H1 (cell line): Measurements from ENCODE around the gene MEF2C. TPM values are rescaled to one million over a fixed set of nuclear protein-coding genes. Genes with fewer than 3 reads are reported as not detected.

Source experiments
- CTCF ChIA-PET: fragments of 300-600 bp; sonication (Branson Sonifier 250); formaldehyde crosslinking; loops from one replicate; lab custom pipeline; 2021; ENCODE audit not compliant: partially characterized antibody; lab: Charles Lee
- POLR2A ChIA-PET: fragments of 300-600 bp; sonication (Branson Sonifier 250); formaldehyde crosslinking; loops from one replicate; lab custom pipeline; 2021; ENCODE audit warnings: inconsistent platforms; ENCODE audit not compliant: partially characterized antibody; lab: Charles Lee
- DNase-seq, 2 experiments: peaks; one replicate each; pipeline versions ENCODE4 v3.0.0 to v3.0.0-alpha.2; 2010 to 2022; ENCODE audit warnings: low spot score in 2 of 2, low read depth in 1 of 2, mixed read lengths in 1 of 2
- FAIRE-seq: peaks from 2 replicates; lab custom pipeline; 2011; peaks lifted over from hg19 to GRCh38; lab: Jason Lieb, UNC
- H2AFZ ChIP-seq: 2 replicates; pipeline ENCODE4 v1.8.1; 2012; ENCODE audit warnings: low read length, inconsistent platforms
- H2AK5ac ChIP-seq: 2 replicates; pipeline ENCODE4 v1.6.1; 2013; ENCODE audit warnings: low read depth, low read length
- H2BK120ac ChIP-seq: replicated peaks from 2 replicates; pipeline ENCODE3; 2013; ENCODE audit warnings: low read depth, low read length, inconsistent platforms
- H2BK12ac ChIP-seq: 2 replicates; pipeline ENCODE4 v1.6.1; 2013; ENCODE audit warnings: low read depth, low read length
- H2BK15ac ChIP-seq: 2 replicates; pipeline ENCODE4 v1.6.1; 2013; ENCODE audit warnings: low read length
- H2BK20ac ChIP-seq: 2 replicates; pipeline ENCODE4 v1.6.1; 2013; ENCODE audit warnings: low read length
- H2BK5ac ChIP-seq: 2 replicates; pipeline ENCODE4 v1.6.1; 2013; ENCODE audit warnings: low read depth, low read length
- H3K14ac ChIP-seq: 2 replicates; pipeline ENCODE4 v1.6.1; 2013; ENCODE audit warnings: inconsistent platforms; ENCODE audit not compliant: insufficient read length
- H3K18ac ChIP-seq: 2 replicates; pipeline ENCODE4 v1.6.1; 2013; ENCODE audit warnings: low read length; ENCODE audit errors: extremely low read depth
- H3K23ac ChIP-seq: 2 replicates; pipeline ENCODE4 v1.6.1; 2013; ENCODE audit warnings: inconsistent platforms; ENCODE audit not compliant: insufficient read length
- H3K23me2 ChIP-seq: 2 replicates; pipeline ENCODE4 v1.6.1; 2013; ENCODE audit warnings: low read depth, low read length
- H3K27ac ChIP-seq: 2 replicates; pipeline ENCODE4 v1.6.1; 2011; ENCODE audit warnings: low read depth, low read length, inconsistent platforms
- H3K27me3 ChIP-seq, 4 experiments: replicated peaks in 1 of 4; 1 replicate in 1 of 4; 2 replicates in 3 of 4; pipeline versions ENCODE4 v1.6.1 to v1.8.1; 2011 to 2013; ENCODE audit warnings: low read length in 3 of 4, mild to moderate bottlenecking in 3 of 4, inconsistent platforms in 2 of 4, mixed read lengths in 2 of 4, moderate library complexity in 1 of 4; ENCODE audit not compliant: control insufficient read depth in 3 of 4, insufficient read depth in 3 of 4; ENCODE audit errors: extremely low read depth in 1 of 4
- H3K36me3 ChIP-seq, 4 experiments: 2 replicates each; pipeline versions ENCODE4 v1.6.1 to v1.8.1; 2011 to 2013; ENCODE audit warnings: mild to moderate bottlenecking in 4 of 4, low read length in 3 of 4, moderate library complexity in 2 of 4, control low read depth in 1 of 4, inconsistent platforms in 1 of 4; ENCODE audit not compliant: insufficient read depth in 4 of 4, control insufficient read depth in 2 of 4
- H3K4ac ChIP-seq: replicated peaks from 2 replicates; pipeline ENCODE3; 2013; ENCODE audit warnings: low read length, low read depth, mixed read lengths, inconsistent platforms; ENCODE audit not compliant: insufficient read length
- H3K4me1 ChIP-seq, 4 experiments: replicated peaks in 1 of 4; 1 replicate in 1 of 4; 2 replicates in 3 of 4; pipeline versions ENCODE4 v1.6.1 to v1.8.1; 2011 to 2013; ENCODE audit warnings: low read length in 3 of 4, inconsistent platforms in 2 of 4, mixed read lengths in 1 of 4; ENCODE audit not compliant: insufficient read depth in 4 of 4, control insufficient read depth in 3 of 4
- H3K4me2 ChIP-seq, 2 experiments: 2 replicates each; pipeline versions ENCODE4 v1.6.1 to v1.8.1; 2011 to 2013; ENCODE audit warnings: low read depth in 2 of 2, low read length in 2 of 2, control low read depth in 1 of 2, inconsistent platforms in 1 of 2, mild to moderate bottlenecking in 1 of 2; ENCODE audit not compliant: insufficient read depth in 1 of 2
- H3K4me3 ChIP-seq, 4 experiments: fragments of 200-600, 300-600 bp in 1 of 4; sonication (generic), shearing (Covaris generic), sonication (Bioruptor Twin) in 1 of 4; 2 replicates each; pipeline versions ENCODE4 v1.5.1 to v1.8.1; 2011 to 2016; ENCODE audit warnings: low read length in 4 of 4, low read depth in 3 of 4, control low read depth in 2 of 4, inconsistent platforms in 2 of 4, mild to moderate bottlenecking in 2 of 4, mixed read lengths in 1 of 4, moderate library complexity in 1 of 4; ENCODE audit not compliant: insufficient read depth in 2 of 4; ENCODE audit errors: extremely low read depth in 1 of 4
- H3K56ac ChIP-seq: replicated peaks from 2 replicates; pipeline ENCODE3; 2013; ENCODE audit warnings: low read depth, mild to moderate bottlenecking, mixed read lengths, low read length, inconsistent platforms; ENCODE audit not compliant: insufficient read length
- H3K79me1 ChIP-seq: 2 replicates; pipeline ENCODE4 v1.6.1; 2013; ENCODE audit warnings: low read depth, low read length, control low read depth
- H3K79me2 ChIP-seq, 2 experiments: 2 replicates each; pipeline versions ENCODE4 v1.6.1 to v1.8.1; 2012 to 2013; ENCODE audit warnings: low read length in 2 of 2, mild to moderate bottlenecking in 2 of 2, inconsistent platforms in 1 of 2; ENCODE audit not compliant: insufficient read depth in 2 of 2, control insufficient read depth in 1 of 2
- H3K9ac ChIP-seq, 4 experiments: replicated peaks in 1 of 4; 1 replicate in 1 of 4; 2 replicates in 3 of 4; pipeline versions ENCODE4 v1.6.1 to v1.8.1; 2011 to 2013; ENCODE audit warnings: low read depth in 3 of 4, low read length in 3 of 4, control low read depth in 2 of 4, mild to moderate bottlenecking in 2 of 4, moderate library complexity in 2 of 4, inconsistent platforms in 1 of 4; ENCODE audit errors: extremely low read depth in 1 of 4
- H3K9me3 ChIP-seq, 2 experiments: 2 replicates each; pipeline versions ENCODE4 v1.6.1 to v1.8.1; 2012 to 2013; ENCODE audit warnings: mild to moderate bottlenecking in 2 of 2, moderate library complexity in 2 of 2, control low read depth in 1 of 2, inconsistent platforms in 1 of 2, low read depth in 1 of 2, low read length in 1 of 2, mixed read lengths in 1 of 2; ENCODE audit not compliant: insufficient read depth in 2 of 2
- H4K20me1 ChIP-seq, 2 experiments: replicated peaks in 1 of 2; 2 replicates each; pipeline versions ENCODE3 to v1.8.1; 2011 to 2013; ENCODE audit warnings: inconsistent platforms in 2 of 2, low read length in 2 of 2, mild to moderate bottlenecking in 1 of 2; ENCODE audit not compliant: insufficient read depth in 2 of 2, control insufficient read depth in 1 of 2
- H4K5ac ChIP-seq: 2 replicates; pipeline ENCODE4 v1.6.1; 2013; ENCODE audit warnings: low read length, low read depth, mixed read lengths, inconsistent platforms; ENCODE audit not compliant: insufficient read length
- H4K8ac ChIP-seq: 2 replicates; pipeline ENCODE4 v1.8.0; 2013; ENCODE audit warnings: mild to moderate bottlenecking, moderate library complexity, low read length, inconsistent platforms; ENCODE audit not compliant: insufficient read depth; ENCODE audit errors: extremely low read depth
- H4K91ac ChIP-seq: replicated peaks from 2 replicates; pipeline ENCODE3; 2013; ENCODE audit warnings: low read length, mixed read lengths, inconsistent platforms; ENCODE audit not compliant: insufficient read length
- CEBPB ChIP-seq: IDR thresholded peaks from 2 replicates; pipeline ENCODE4 v1.6.1; 2012; ENCODE audit warnings: low read depth, low read length
- PHF8 ChIP-seq: fragments of 200-600 bp; sonication (generic); conservative IDR thresholded peaks from 2 replicates; pipeline ENCODE4 v1.7.1; 2012; ENCODE audit warnings: low read depth, mild to moderate bottlenecking, inconsistent platforms, low read length, moderate library complexity
- SAP30 ChIP-seq: fragments of 300-600 bp; sonication (generic); IDR thresholded peaks from 2 replicates; pipeline ENCODE4 v1.7.1; 2012; ENCODE audit warnings: low read length, moderate library complexity, mild to moderate bottlenecking, inconsistent platforms; ENCODE audit not compliant: insufficient read depth, insufficient replicate concordance
- SIN3A ChIP-seq, 2 experiments: IDR thresholded peaks in 1 of 2; conservative IDR thresholded peaks in 1 of 2; 2 replicates each; pipeline ENCODE4 v1.6.1; 2011 to 2012; ENCODE audit warnings: low read length in 2 of 2, improper control_type of control experiment in 1 of 2, low read depth in 1 of 2, mild to moderate bottlenecking in 1 of 2
- SP1 ChIP-seq: IDR thresholded peaks from 2 replicates; pipeline ENCODE4 v1.6.1; 2011; ENCODE audit warnings: low read depth, low read length
- SP2 ChIP-seq: IDR thresholded peaks from 2 replicates; pipeline ENCODE4 v1.6.1; 2012; ENCODE audit warnings: mild to moderate bottlenecking, low read length, inconsistent platforms
- TAF7 ChIP-seq: optimal IDR thresholded peaks from 2 replicates; pipeline ENCODE3; 2011; ENCODE audit warnings: low read depth, mild to moderate bottlenecking, inconsistent platforms, low read length, moderate library complexity, borderline replicate concordance
- TBP ChIP-seq: IDR thresholded peaks from 2 replicates; pipeline ENCODE4 v1.6.1; 2011; ENCODE audit warnings: low read depth, low read length, improper control_type of control experiment
- ZNF274 ChIP-seq: IDR thresholded peaks from 2 replicates; pipeline ENCODE4 v1.7.0; 2012; ENCODE audit warnings: low read length, borderline replicate concordance; ENCODE audit errors: extremely low read depth
- WGBS, 2 experiments: shearing (Covaris generic) in 1 of 2; methylation state at CpG; one replicate each; pipeline versions ENCODE4 v1.1.6 to v1.1.7; 2013 to 2015; ENCODE audit warnings: low lambda C conversion rate in 2 of 2, mixed read lengths in 2 of 2, inconsistent platforms in 1 of 2, low coverage in 1 of 2, missing lambda C conversion rate in 1 of 2; ENCODE audit not compliant: insufficient replicate concordance in 2 of 2, insufficient coverage in 1 of 2, insufficient read length in 1 of 2; ENCODE audit errors: extremely low coverage in 1 of 2, missing lambda C conversion rate in 1 of 2; 5-methylcytosine and 5-hydroxymethylcytosine counted together
- polyA plus RNA-seq, 7 experiments: library from polyadenylated mRNA; depleted of rRNA in 3 of 7; stranded (reverse) in 5 of 7; unstranded in 2 of 7; fragments of >200 nt in 5 of 7; fragments of 200-250 nt in 2 of 7; gene quantifications; 1 replicate in 5 of 7; 2 replicates in 1 of 7; 4 replicates in 1 of 7; pipeline versions ENCODE4 v1.2.1 to v1.2.3, GENCODE V29; 2011 to 2013; ENCODE audit warnings: missing spikeins in 2 of 7, mixed read lengths in 2 of 7
- total RNA-seq: library from RNA; stranded (reverse); fragmentation: NEBNext Ultra II Directional; extraction: Animal tissue kit (Norgen Biotek cat#: 25700); gene quantifications from 2 replicates; pipeline ENCODE4 v1.2.1, GENCODE V29; 2021

The MEF2C gene
- total and polyA plus RNA-seq, 2 of the 8 experiments (the other 6 are each of a cell fraction or from before 2014, with no cell fraction given): 0.59 to 0.99 TPM

- Histone ChIP-seq H4K5ac (no peak overlapping the region), H3K36me3 (no peaks in the 10 kb centered on the region), H2BK20ac (no peak overlapping the region), H3K9me3 (no peaks in the 10 kb centered on the region), H3K79me2 (no peaks in the 10 kb centered on the region), H2BK12ac (no peak overlapping the region), H3K4me3 (no peak overlapping the region), H3K27ac (no peak overlapping the region), H2AK5ac (no peak overlapping the region), H2BK120ac (no peak overlapping the region), H3K79me1 (no peaks in the 10 kb centered on the region), H3K14ac (no peak overlapping the region), H3K4ac (no peak overlapping the region), H2BK15ac (no peak overlapping the region), H3K23ac (no peak overlapping the region), H3K4me2 (no peak overlapping the region), H4K8ac (no peak overlapping the region), H4K91ac (no peak overlapping the region), H3K18ac (no peak overlapping the region), H4K20me1 (no peaks in the 10 kb centered on the region), H3K56ac (no peak overlapping the region), H3K23me2 (peaks cover 21% of the 10 kb centered on the region), H2AFZ (no peak overlapping the region), H2BK5ac (no peak overlapping the region), H3K4me1 (peaks cover 0 to 8% (median 0%) of the 10 kb centered on the region in 4 experiments; a peak in 2 of 7 replicates), H3K9ac (no peak overlapping the region), H3K27me3 (peaks cover 0 to 37% (median 15%) of the 10 kb centered on the region in 4 experiments; a peak in 6 of 7 replicates)
- ChIA-PET CTCF (no interaction called here), POLR2A (no interaction called here)
- no peak for DNase-seq
- FAIRE-seq: no peak
- WGBS, 2 experiments: 87% methylated on average over 1 of the region's 1 CpG; no CpG with 5 or more reads in 1 of the 2 experiments
- TF ChIP-seq CEBPB: no peak
- TF ChIP-seq ZNF274: no peak
- TF ChIP-seq PHF8: no peak
- TF ChIP-seq TAF7: no peak
- TF ChIP-seq SIN3A (conservative IDR thresholded peaks at IDR 0.05 in 1 of 2, IDR thresholded peaks at IDR 0.05 in 1 of 2; ENCODE audit: low read depth in 1 of 2, low read length in 2 of 2): no peak
- TF ChIP-seq SAP30: no peak
- TF ChIP-seq SP2: no peak
- no peak for TF ChIP-seq TBP
- no peak for TF ChIP-seq SP1
Measured at GRCh38 chr5:88886252-88886651, 3.3 kb upstream of the MEF2C start.
